ENCODE measurements around the gene CFAP100. TPM values are rescaled to one million over a fixed set of nuclear protein-coding genes. Genes with fewer than 3 reads are reported as not detected.

Gene CFAP100
- total and polyA plus RNA-seq, 9 of the 15 experiments (the other 6 are each of a cell fraction or from before 2014, with no cell fraction given): not detected

DNA sequence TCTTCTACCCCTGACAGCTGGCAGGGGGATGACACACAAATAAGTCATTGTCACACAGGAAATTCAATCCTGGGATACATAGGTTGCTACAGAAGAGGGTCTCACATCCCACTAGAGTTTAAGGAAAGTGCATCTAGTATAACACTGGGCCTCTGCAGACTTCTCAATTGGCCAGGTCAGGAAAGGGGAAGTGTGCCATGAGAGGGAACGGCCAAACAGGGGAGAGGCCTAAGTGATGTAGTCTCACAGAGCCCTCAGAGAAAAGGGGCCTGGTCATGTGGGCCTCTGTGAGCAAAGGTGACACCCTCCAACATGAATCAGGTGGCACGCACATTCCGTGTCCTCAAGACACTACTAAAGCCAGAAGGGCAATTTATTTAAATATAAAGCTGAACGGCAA lies 69.8 kb downstream of the CFAP100 start:
- H3K4me2 ChIP-seq (ENCODE audit: insufficient read depth, low read length): no peak overlapping the region
- in situ Hi-C loops (cut with MboI): no loop called here
- DNase-seq (ENCODE audit: extremely low read depth in 1 of 4, low spot score in 3 of 4) (no peak), FAIRE-seq (no peak), ATAC-seq (no peak)
- intact Hi-C loops (cut with micrococcal nuclease): no loop called here
- TF ChIP-seq SPI1 (IDR thresholded peaks at IDR 0.05; ENCODE audit: borderline replicate concordance, low read depth, low read length): peak; percentile 68
- TF ChIP-seq, protein P1, sequence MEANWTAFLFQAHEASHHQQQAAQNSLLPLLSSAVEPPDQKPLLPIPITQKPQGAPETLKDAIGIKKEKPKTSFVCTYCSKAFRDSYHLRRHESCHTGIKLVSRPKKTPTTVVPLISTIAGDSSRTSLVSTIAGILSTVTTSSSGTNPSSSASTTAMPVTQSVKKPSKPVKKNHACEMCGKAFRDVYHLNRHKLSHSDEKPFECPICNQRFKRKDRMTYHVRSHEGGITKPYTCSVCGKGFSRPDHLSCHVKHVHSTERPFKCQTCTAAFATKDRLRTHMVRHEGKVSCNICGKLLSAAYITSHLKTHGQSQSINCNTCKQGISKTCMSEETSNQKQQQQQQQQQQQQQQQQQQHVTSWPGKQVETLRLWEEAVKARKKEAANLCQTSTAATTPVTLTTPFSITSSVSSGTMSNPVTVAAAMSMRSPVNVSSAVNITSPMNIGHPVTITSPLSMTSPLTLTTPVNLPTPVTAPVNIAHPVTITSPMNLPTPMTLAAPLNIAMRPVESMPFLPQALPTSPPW (CRISPR knock-in tag; IDR thresholded peaks at IDR 0.05): no peak
- TF ChIP-seq, protein P2, sequence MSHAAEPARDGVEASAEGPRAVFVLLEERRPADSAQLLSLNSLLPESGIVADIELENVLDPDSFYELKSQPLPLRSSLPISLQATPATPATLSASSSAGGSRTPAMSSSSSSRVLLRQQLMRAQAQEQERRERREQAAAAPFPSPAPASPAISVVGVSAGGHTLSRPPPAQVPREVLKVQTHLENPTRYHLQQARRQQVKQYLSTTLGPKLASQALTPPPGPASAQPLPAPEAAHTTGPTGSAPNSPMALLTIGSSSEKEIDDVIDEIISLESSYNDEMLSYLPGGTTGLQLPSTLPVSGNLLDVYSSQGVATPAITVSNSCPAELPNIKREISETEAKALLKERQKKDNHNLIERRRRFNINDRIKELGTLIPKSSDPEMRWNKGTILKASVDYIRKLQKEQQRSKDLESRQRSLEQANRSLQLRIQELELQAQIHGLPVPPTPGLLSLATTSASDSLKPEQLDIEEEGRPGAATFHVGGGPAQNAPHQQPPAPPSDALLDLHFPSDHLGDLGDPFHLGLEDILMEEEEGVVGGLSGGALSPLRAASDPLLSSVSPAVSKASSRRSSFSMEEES (CRISPR knock-in tag; IDR thresholded peaks at IDR 0.05): no peak
- peaks cover 6% of the 10 kb centered on the region; the same call in 1 of the 3 replicates for H3K79me2 ChIP-seq (ENCODE audit: control insufficient read depth, insufficient read depth, low read length)
- no peaks in the 10 kb centered on the region for H4K20me1 ChIP-seq (replicated peaks; ENCODE audit: control insufficient read depth, insufficient read depth, low read length)
- H3K9me3 ChIP-seq (replicated peaks; ENCODE audit: control insufficient read depth, insufficient read depth, low read depth, low read length): no peaks in the 10 kb centered on the region
- no peak overlapping the region for H3K9ac ChIP-seq (ENCODE audit: insufficient read depth in 1 of 2, low read depth in 2 of 2, low read length in 2 of 2)
- 0 out of 5 replicates have a peak, but pooled peaks cover 0 to 2% of the 10 kb centered on the region in 2 experiments for H3K4me1 ChIP-seq (replicated peaks in 1 of 2; ENCODE audit: control insufficient read depth in 2 of 2, insufficient read depth in 2 of 2, low read length in 2 of 2)
- ChIA-PET CTCF (ENCODE audit: low intra/inter-chr PET ratio) (no interaction called here), POLR2A (no interaction called here)
- H2AFZ ChIP-seq (ENCODE audit: low read depth, low read length): no peak overlapping the region
- no peaks in the 10 kb centered on the region for H3K9me1 ChIP-seq (ENCODE audit: control insufficient read depth, insufficient read depth, low read length)
- WGBS (ENCODE audit: insufficient coverage, low coverage, missing lambda C conversion rate): 67% methylated on average over 3 of the region's 4 CpGs
- no peaks in the 10 kb centered on the region for H3K27me3 ChIP-seq (ENCODE audit: control insufficient read depth in 2 of 2, insufficient read depth in 2 of 2, low read length in 2 of 2)
- H3K36me3 ChIP-seq (ENCODE audit: control insufficient read depth, insufficient read depth, low read length): peaks cover 89% of the 10 kb centered on the region; the same call in 2 of the 3 replicates
- no peak overlapping the region for H3K27ac ChIP-seq (ENCODE audit: extremely low read depth, low read depth, low read length)
- no peak overlapping the region for H3K4me3 ChIP-seq
- BruUV-seq (replicated peaks): no TSS peak

Data from K562 (cell line).